Neuronal stem cell (in vitro differentiated cells): ENCODE measurements around the gene TPP1.

Experiments
- DNase-seq: peaks from one replicate; pipeline ENCODE4 v3.0.0-alpha.2; 2013; ENCODE audit warnings: low spot score
- H2AFZ ChIP-seq: one replicate; pipeline ENCODE4 v1.6.1; 2013; ENCODE audit warnings: mild to moderate bottlenecking, low read length, inconsistent platforms
- H2AK5ac ChIP-seq: 2 replicates; pipeline ENCODE4 v1.6.1; 2013; ENCODE audit warnings: low read depth, mild to moderate bottlenecking, inconsistent platforms, low read length, moderate library complexity, mixed read lengths
- H2BK120ac ChIP-seq: 2 replicates; pipeline ENCODE4 v1.6.1; 2013; ENCODE audit warnings: low read depth, mild to moderate bottlenecking, inconsistent platforms, low read length, moderate library complexity, mixed read lengths
- H2BK12ac ChIP-seq: one replicate; pipeline ENCODE4 v1.6.1; 2013; ENCODE audit warnings: low read length, inconsistent platforms
- H2BK15ac ChIP-seq: 2 replicates; pipeline ENCODE4 v1.6.1; 2013; ENCODE audit warnings: mild to moderate bottlenecking, low read length, inconsistent platforms, mixed read lengths
- H2BK5ac ChIP-seq: one replicate; pipeline ENCODE4 v1.6.1; 2013; ENCODE audit warnings: inconsistent platforms, mild to moderate bottlenecking, low read length, moderate library complexity
- H3K14ac ChIP-seq: one replicate; pipeline ENCODE4 v1.6.1; 2013; ENCODE audit warnings: low read length, inconsistent platforms
- H3K18ac ChIP-seq: 2 replicates; pipeline ENCODE4 v1.6.1; 2013; ENCODE audit warnings: low read length, inconsistent platforms
- H3K23ac ChIP-seq: 2 replicates; pipeline ENCODE4 v1.6.1; 2013; ENCODE audit warnings: low read depth, mild to moderate bottlenecking, mixed read lengths, low read length, inconsistent platforms; ENCODE audit not compliant: poor library complexity
- H3K27ac ChIP-seq: replicated peaks from 3 replicates; pipeline ENCODE4 v1.5.1; 2013; ENCODE audit warnings: low read length, inconsistent platforms
- H3K27me3 ChIP-seq, 3 experiments: 2 replicates each; pipeline ENCODE4 v1.6.1; 2013; ENCODE audit warnings: low read length in 3 of 3, mild to moderate bottlenecking in 2 of 3, inconsistent platforms in 1 of 3, low read depth in 1 of 3, mixed read lengths in 1 of 3, moderate library complexity in 1 of 3; ENCODE audit not compliant: control insufficient read depth in 3 of 3, insufficient read depth in 3 of 3
- H3K36me3 ChIP-seq, 2 donors: replicated peaks in 1 of 2; 2 replicates each; pipeline ENCODE4 v1.6.1; 2013; ENCODE audit warnings: low read length in 2 of 2; ENCODE audit not compliant: control insufficient read depth in 2 of 2, insufficient read depth in 2 of 2
- H3K4ac ChIP-seq: 2 replicates; pipeline ENCODE4 v1.6.1; 2013; ENCODE audit warnings: inconsistent platforms, mild to moderate bottlenecking, low read length, moderate library complexity
- H3K4me1 ChIP-seq, 2 donors: 1 replicate in 1 of 2; 2 replicates in 1 of 2; pipeline ENCODE4 v1.6.1; 2013; ENCODE audit warnings: low read length in 2 of 2, low read depth in 1 of 2; ENCODE audit not compliant: control insufficient read depth in 2 of 2, insufficient read depth in 1 of 2
- H3K4me2 ChIP-seq: one replicate; pipeline ENCODE4 v1.6.1; 2013; ENCODE audit warnings: mild to moderate bottlenecking, low read length, inconsistent platforms; ENCODE audit not compliant: insufficient read depth, poor library complexity, severe bottlenecking
- H3K4me3 ChIP-seq, 2 donors: 2 replicates each; pipeline ENCODE4 v1.5.1; 2013; ENCODE audit warnings: low read length in 2 of 2, mild to moderate bottlenecking in 2 of 2, inconsistent platforms in 1 of 2, moderate library complexity in 1 of 2
- H3K79me1 ChIP-seq: one replicate; pipeline ENCODE4 v1.6.1; 2013; ENCODE audit warnings: low read depth, mild to moderate bottlenecking, inconsistent platforms, low read length, moderate library complexity
- H3K9ac ChIP-seq: one replicate; pipeline ENCODE4 v1.6.1; 2013; ENCODE audit warnings: mild to moderate bottlenecking, low read depth, low read length, inconsistent platforms; ENCODE audit not compliant: poor library complexity
- H3K9me3 ChIP-seq, 2 donors: replicated peaks in 1 of 2; 2 replicates each; pipeline versions ENCODE3 to v1.6.1; 2013; ENCODE audit warnings: low read length in 2 of 2, mild to moderate bottlenecking in 2 of 2, inconsistent platforms in 1 of 2, low read depth in 1 of 2, mixed read lengths in 1 of 2, moderate library complexity in 1 of 2; ENCODE audit not compliant: control insufficient read depth in 2 of 2, insufficient read depth in 1 of 2
- H4K8ac ChIP-seq: one replicate; pipeline ENCODE4 v1.6.1; 2013; ENCODE audit warnings: low read depth, mild to moderate bottlenecking, inconsistent platforms, low read length, moderate library complexity
- H4K91ac ChIP-seq: one replicate; pipeline ENCODE4 v1.6.1; 2013; ENCODE audit warnings: low read length, low read depth, mild to moderate bottlenecking, inconsistent platforms; ENCODE audit not compliant: poor library complexity
- WGBS, 2 donors: extraction: QIAGEN DNeasy Blood & Tissue Kit; methylation state at CpG; one replicate each; pipeline ENCODE4 v1.1.7; 2013; ENCODE audit warnings: missing lambda C conversion rate in 2 of 2, mixed read lengths in 1 of 2; ENCODE audit not compliant: insufficient read length in 2 of 2, insufficient replicate concordance in 1 of 2; ENCODE audit errors: extremely low coverage in 2 of 2; 5-methylcytosine and 5-hydroxymethylcytosine counted together

Gene TPP1

DNA sequence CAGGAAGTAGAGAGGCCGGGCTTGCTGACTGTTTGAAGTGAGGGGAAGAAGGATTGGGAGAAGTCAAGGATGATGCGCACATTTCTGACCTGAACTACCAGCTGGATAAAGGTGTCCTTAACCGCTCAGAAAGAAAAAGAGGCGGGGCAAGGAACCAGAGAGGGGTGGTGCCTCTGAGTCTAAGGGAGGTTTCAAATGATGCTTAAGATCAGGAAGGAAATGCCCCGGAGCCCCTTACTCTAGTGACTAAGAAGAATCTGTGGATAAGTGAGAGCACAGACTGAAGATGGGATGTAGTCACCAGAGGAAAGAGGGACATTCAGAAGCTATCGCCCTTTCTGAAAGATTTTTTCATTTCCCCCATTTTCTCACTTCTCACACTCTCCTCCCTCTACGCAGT, 23.7 kb upstream of the TPP1 start:
- Histone ChIP-seq H3K27ac (no peak overlapping the region), H3K4ac (no peak overlapping the region), H3K14ac (no peak overlapping the region), H3K27me3 (peaks cover 0 to 2% (median 0%) of the 10 kb centered on the region in 3 experiments), H3K4me3 (no peak overlapping the region), H2AK5ac (no peak overlapping the region), H3K9me3 (no peaks in the 10 kb centered on the region), H2BK12ac (no peak overlapping the region), H2BK15ac (no peak overlapping the region), H3K4me1 (peaks cover 2 to 6% of the 10 kb centered on the region in 2 donors), H3K36me3 (peaks cover 7 to 68% of the 10 kb centered on the region in 2 donors), H3K9ac (no peak overlapping the region), H3K23ac (no peak overlapping the region), H4K91ac (no peak overlapping the region), H3K18ac (no peak overlapping the region), H3K79me1 (no peaks in the 10 kb centered on the region), H2BK5ac (no peak overlapping the region), H4K8ac (no peak overlapping the region), H3K4me2 (no peak overlapping the region), H2AFZ (no peak overlapping the region), H2BK120ac (no peak overlapping the region)
- DNase-seq: no peak
- WGBS, 2 donors: no CpG with 5 or more reads among the region's 7 CpGs

- H3K4me1 ChIP-seq: no peaks in the 10 kb centered on the region
- H2BK15ac ChIP-seq: no peak overlapping the region
- no peak overlapping the region for H4K8ac ChIP-seq
- no peaks in the 10 kb centered on the region for H3K79me1 ChIP-seq
- H3K14ac ChIP-seq: peak overlapping the region; percentile 47
- no peak overlapping the region for H3K18ac ChIP-seq
- DNase-seq: no peak
- H3K23ac ChIP-seq: no peak overlapping the region
- H2AK5ac ChIP-seq: no peak overlapping the region
- H3K27ac ChIP-seq: no peak overlapping the region
- H3K4me3 ChIP-seq: no peak overlapping the region
- no peak overlapping the region for H3K4ac ChIP-seq
- peaks cover 7 to 79% of the 10 kb centered on the region in 2 donors for H3K36me3 ChIP-seq
- no peak overlapping the region for H2AFZ ChIP-seq
- H2BK120ac ChIP-seq: no peak overlapping the region
- no CpG with 5 or more reads among the region's 26 CpGs for WGBS, 2 donors
- peak overlapping the region; percentile 64 for H3K9ac ChIP-seq
- peak overlapping the region; percentile 25 for H2BK5ac ChIP-seq
- no peak overlapping the region for H4K91ac ChIP-seq
- peaks cover 0 to 2% (median 0%) of the 10 kb centered on the region in 3 experiments for H3K27me3 ChIP-seq
- H3K4me2 ChIP-seq: no peak overlapping the region
- H2BK12ac ChIP-seq: no peak overlapping the region
- H3K9me3 ChIP-seq: no peaks in the 10 kb centered on the region
These were observed 21.9 kb upstream of the TPP1 start for GRCh38 chr11:6640985-6641701.

DNA sequence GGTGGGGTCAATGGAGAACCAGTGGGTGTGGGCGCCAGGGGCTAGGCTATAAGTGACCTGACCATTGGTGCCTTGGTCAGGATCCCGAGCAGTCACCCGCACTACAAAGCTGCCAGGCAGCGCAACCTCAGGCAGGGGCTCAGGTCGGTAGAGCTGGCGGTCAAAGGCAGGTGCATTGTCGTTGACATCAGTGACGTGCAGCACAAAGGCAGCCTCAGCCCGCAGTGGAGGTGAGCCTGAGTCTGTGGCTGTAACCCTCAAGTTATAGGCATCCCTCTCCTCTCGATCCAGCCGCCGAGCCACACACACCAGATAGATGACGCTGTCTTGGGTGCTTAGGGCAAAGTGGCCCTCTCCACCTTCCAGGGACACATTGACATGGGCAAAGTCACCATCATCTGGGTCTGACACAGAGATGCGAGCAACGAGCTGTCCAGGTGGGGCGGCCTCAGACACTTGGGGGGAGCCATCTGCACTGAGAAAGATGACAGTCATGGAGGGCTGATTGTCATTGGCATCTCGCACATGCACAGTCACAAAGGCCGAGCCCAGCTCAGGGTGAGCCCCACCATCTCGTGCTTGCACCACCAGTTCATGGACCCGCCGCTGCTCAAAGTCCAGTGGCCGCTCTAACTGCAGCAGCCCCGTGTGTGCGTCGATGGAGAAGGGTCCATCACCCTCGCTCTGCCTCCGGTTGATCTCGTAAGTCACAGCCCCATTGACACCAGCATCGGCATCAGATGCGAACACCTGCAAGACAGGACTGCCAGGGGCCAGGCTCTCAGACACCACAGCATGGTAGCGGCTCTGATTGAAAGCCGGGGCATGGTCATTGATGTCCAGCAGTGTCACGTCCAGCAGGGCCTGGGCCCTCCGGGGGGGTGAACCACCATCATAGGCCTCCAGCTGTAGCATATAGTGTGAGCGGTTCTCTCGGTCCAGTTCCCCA, 21.1 kb upstream of the TPP1 start:
- H2AFZ ChIP-seq: no peak overlapping the region
- H3K27me3 ChIP-seq: no peaks in the 10 kb centered on the region
- no peak overlapping the region for H2AK5ac ChIP-seq
- no peak overlapping the region for H2BK120ac ChIP-seq
- peaks cover 5 to 6% of the 10 kb centered on the region in 2 donors for H3K4me1 ChIP-seq
- no peak overlapping the region for H2BK12ac ChIP-seq
- H3K23ac ChIP-seq: peak overlapping the region; percentile 32
- no CpG with 5 or more reads among the region's 36 CpGs for WGBS, 2 donors
- H3K4ac ChIP-seq: no peak overlapping the region
- H2BK5ac ChIP-seq: peak overlapping the region; percentile 25
- H3K14ac ChIP-seq: no peak overlapping the region
- no peak overlapping the region for H3K4me3 ChIP-seq
- no peak overlapping the region for H4K8ac ChIP-seq
- H2BK15ac ChIP-seq: no peak overlapping the region
- H3K9ac ChIP-seq: peak overlapping the region; percentile 31
- H4K91ac ChIP-seq: no peak overlapping the region
- H3K36me3 ChIP-seq: peaks cover 7 to 71% of the 10 kb centered on the region in 2 donors
- no peak overlapping the region for H3K18ac ChIP-seq
- no peak for DNase-seq
- H3K79me1 ChIP-seq: no peaks in the 10 kb centered on the region
- H3K9me3 ChIP-seq: no peaks in the 10 kb centered on the region
- no peak overlapping the region for H3K4me2 ChIP-seq
- H3K27ac ChIP-seq: no peak overlapping the region

GRCh38 chr11:6638429-6638828, 19.2 kb upstream of the TPP1 start:
- peaks cover 7 to 70% of the 10 kb centered on the region in 2 donors for H3K36me3 ChIP-seq
- H2BK15ac ChIP-seq: no peak overlapping the region
- H3K18ac ChIP-seq: no peak overlapping the region
- H4K8ac ChIP-seq: no peak overlapping the region
- H3K14ac ChIP-seq: no peak overlapping the region
- no peak overlapping the region for H2BK12ac ChIP-seq
- H4K91ac ChIP-seq: no peak overlapping the region
- H2AK5ac ChIP-seq: no peak overlapping the region
- H3K79me1 ChIP-seq: no peaks in the 10 kb centered on the region
- no peak overlapping the region for H3K4me2 ChIP-seq
- H3K4me1 ChIP-seq: peaks cover 5 to 10% of the 10 kb centered on the region in 2 donors
- H3K27ac ChIP-seq: no peak overlapping the region
- no peak overlapping the region for H3K9ac ChIP-seq
- no peaks in the 10 kb centered on the region for H3K9me3 ChIP-seq
- no peaks in the 10 kb centered on the region for H3K27me3 ChIP-seq
- no peak overlapping the region for H2BK120ac ChIP-seq
- H3K4me3 ChIP-seq: no peak overlapping the region
- H2BK5ac ChIP-seq: no peak overlapping the region
- H2AFZ ChIP-seq: no peak overlapping the region
- no peak for DNase-seq
- H3K4ac ChIP-seq: no peak overlapping the region
- H3K23ac ChIP-seq: no peak overlapping the region
- WGBS, 2 donors: no CpG with 5 or more reads among the region's 4 CpGs
